ENCODE data around the gene TAAR8. TPM values are rescaled to one million over a fixed set of nuclear protein-coding genes. Genes with fewer than 3 reads are reported as not detected.
"Not testable (repeated sequence)": the region's sequence is repeated elsewhere in the genome, so short reads cannot be mapped to it uniquely, and the experiment has no call there.

Gene TAAR8
- total RNA-seq, 1 experiment from 2014 or later = not detected

DNA sequence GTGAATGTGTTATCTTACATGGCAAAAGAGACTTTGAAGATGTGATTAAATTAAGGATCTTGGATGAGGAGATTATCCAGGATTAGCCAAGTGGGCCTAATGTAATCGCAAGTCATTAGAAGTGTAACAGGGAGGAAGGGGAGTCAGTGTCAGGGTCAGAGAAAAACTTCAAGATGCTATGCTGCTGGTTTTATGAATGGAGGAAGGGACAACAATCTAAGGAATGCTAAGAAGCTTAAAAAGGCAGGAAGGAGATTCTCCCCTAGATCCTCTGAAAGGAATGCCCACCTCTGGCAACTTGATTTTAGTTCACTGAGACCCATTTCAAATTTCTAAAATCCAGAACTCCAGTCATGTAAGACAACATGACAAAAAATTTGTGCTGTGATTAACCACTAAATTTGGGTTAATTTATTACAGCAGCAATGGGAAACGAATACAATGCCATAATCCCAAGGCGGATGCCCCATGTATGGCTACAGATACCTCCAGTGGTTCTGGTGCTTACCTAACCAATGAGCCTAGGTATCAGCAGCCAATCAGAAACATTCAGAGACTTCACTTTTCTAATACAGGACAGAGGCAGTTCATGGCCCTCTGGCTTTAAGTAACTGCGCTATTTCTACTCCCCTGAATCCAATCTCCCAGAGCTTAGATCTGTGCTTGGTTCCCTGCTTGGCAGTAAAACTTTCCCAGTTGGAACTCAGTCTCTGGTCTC is 3.6 kb upstream of the TAAR8 start:
- Histone ChIP-seq H3K9me3 (ENCODE audit: insufficient read depth, low read depth) (no peaks in the 10 kb centered on the region), H2AFZ (no peak overlapping the region), H3K27me3 (ENCODE audit: insufficient read depth, low read depth) (no peaks in the 10 kb centered on the region), H3K79me2 (ENCODE audit: low read depth) (no peaks in the 10 kb centered on the region), H3K4me2 (no peak overlapping the region), H4K20me1 (ENCODE audit: insufficient read depth) (no peaks in the 10 kb centered on the region), H3K4me1 (replicated peaks; ENCODE audit: insufficient read depth) (no peaks in the 10 kb centered on the region), H3K36me3 (ENCODE audit: low read depth) (no peaks in the 10 kb centered on the region), H3K4me3 (no peak overlapping the region), H3F3A (ENCODE audit: insufficient read depth, low read depth) (no peaks in the 10 kb centered on the region), H3K9me2 (ENCODE audit: insufficient read depth) (no peaks in the 10 kb centered on the region), H3K27ac (no peak overlapping the region)
- no peak for TF ChIP-seq EZH2 (IDR thresholded peaks at IDR 0.05; ENCODE audit: low read depth)
- TF ChIP-seq, protein P1, sequence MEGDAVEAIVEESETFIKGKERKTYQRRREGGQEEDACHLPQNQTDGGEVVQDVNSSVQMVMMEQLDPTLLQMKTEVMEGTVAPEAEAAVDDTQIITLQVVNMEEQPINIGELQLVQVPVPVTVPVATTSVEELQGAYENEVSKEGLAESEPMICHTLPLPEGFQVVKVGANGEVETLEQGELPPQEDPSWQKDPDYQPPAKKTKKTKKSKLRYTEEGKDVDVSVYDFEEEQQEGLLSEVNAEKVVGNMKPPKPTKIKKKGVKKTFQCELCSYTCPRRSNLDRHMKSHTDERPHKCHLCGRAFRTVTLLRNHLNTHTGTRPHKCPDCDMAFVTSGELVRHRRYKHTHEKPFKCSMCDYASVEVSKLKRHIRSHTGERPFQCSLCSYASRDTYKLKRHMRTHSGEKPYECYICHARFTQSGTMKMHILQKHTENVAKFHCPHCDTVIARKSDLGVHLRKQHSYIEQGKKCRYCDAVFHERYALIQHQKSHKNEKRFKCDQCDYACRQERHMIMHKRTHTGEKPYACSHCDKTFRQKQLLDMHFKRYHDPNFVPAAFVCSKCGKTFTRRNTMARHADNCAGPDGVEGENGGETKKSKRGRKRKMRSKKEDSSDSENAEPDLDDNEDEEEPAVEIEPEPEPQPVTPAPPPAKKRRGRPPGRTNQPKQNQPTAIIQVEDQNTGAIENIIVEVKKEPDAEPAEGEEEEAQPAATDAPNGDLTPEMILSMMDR (conservative IDR thresholded peaks at IDR 0.05) = no peak
- ChIA-PET CTCF (no interaction called here), POLR2A (ENCODE audit: unreplicated experiment) (no interaction called here)
- no peak for DNase-seq
- intact Hi-C loops (cut with micrococcal nuclease; ENCODE audit: unreplicated experiment) = no loop called here
- BruUV-seq (replicated peaks) = no TSS peak

DNA sequence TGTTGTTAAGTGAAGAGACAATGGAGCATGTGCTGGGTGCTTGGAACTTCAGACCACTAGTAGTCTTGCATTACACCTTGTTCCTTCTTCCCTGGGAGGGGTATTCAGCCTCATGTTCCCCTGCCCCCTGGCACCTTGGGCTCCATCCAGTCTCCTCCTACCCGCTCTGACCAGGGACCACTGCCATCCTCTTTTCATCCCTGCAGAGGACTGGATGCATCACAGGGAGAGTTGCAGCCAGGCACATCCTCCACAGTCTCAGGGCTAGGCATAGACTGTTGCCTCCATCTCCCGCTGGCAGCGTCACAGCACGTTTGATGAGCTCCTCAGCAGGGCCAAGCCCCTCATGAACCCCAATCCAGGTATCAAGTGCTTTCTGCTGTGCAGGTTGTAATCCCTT is 1.3 kb upstream of the TAAR8 start:
- intact Hi-C loops (cut with micrococcal nuclease; ENCODE audit: unreplicated experiment) = no loop called here
- no peaks in the 10 kb centered on the region for H3K9me2 ChIP-seq (ENCODE audit: insufficient read depth)
- H3F3A ChIP-seq (ENCODE audit: insufficient read depth, low read depth) = no peaks in the 10 kb centered on the region
- no peaks in the 10 kb centered on the region for H3K4me1 ChIP-seq (replicated peaks; ENCODE audit: insufficient read depth)
- POLR2A ChIA-PET (ENCODE audit: unreplicated experiment) = no interaction called here
- no peak overlapping the region for H3K4me3 ChIP-seq
- TF ChIP-seq EZH2 (IDR thresholded peaks at IDR 0.05; ENCODE audit: low read depth) = no peak
- TF ChIP-seq, protein P1 (conservative IDR thresholded peaks at IDR 0.05) = no peak
- H4K20me1 ChIP-seq (ENCODE audit: insufficient read depth) = no peaks in the 10 kb centered on the region
- BruUV-seq (replicated peaks) = no TSS peak
- H3K27ac ChIP-seq = no peak overlapping the region
- no peaks in the 10 kb centered on the region for H3K36me3 ChIP-seq (ENCODE audit: low read depth)
- no peaks in the 10 kb centered on the region for H3K27me3 ChIP-seq (ENCODE audit: insufficient read depth, low read depth)
- no peak overlapping the region for H2AFZ ChIP-seq
- CTCF ChIA-PET = no interaction called here
- no peak for DNase-seq
- H3K4me2 ChIP-seq = no peak overlapping the region
- 0 out of 2 replicates have a peak, but pooled peaks cover 4% of the 10 kb centered on the region for H3K9me3 ChIP-seq (ENCODE audit: insufficient read depth, low read depth)
- H3K79me2 ChIP-seq (ENCODE audit: low read depth) = no peaks in the 10 kb centered on the region

DNA sequence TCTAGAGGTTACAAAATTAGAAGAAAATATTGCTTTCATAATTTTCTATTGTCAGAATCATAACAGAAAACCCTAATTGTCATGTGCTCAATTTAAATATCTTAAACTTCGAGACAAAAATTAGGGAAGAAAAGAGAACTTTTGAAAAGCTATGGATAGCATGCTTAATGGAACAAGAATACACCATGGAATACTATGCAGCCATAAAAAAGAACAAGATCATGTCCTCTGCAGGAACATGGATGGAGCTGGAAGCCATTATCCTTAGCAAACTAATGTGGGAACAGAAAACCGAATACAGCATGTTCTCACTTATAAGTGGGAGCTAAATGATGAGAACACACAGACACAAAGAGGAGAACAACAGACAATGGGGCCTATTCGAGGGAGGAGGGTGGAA is 7.6 kb downstream of the TAAR8 start:
- H4K20me1 ChIP-seq (ENCODE audit: insufficient read depth); POLR2A ChIA-PET (ENCODE audit: unreplicated experiment); H3K36me3 ChIP-seq (ENCODE audit: low read depth); DNase-seq; BruUV-seq (replicated peaks); H3K79me2 ChIP-seq (ENCODE audit: low read depth); H3K9me2 ChIP-seq (ENCODE audit: insufficient read depth); H3F3A ChIP-seq (ENCODE audit: insufficient read depth, low read depth); intact Hi-C loops (cut with micrococcal nuclease; ENCODE audit: unreplicated experiment); H3K27me3 ChIP-seq (ENCODE audit: insufficient read depth, low read depth); H3K4me2 ChIP-seq; H3K9me3 ChIP-seq (ENCODE audit: insufficient read depth, low read depth); H3K4me1 ChIP-seq (replicated peaks; ENCODE audit: insufficient read depth); H2AFZ ChIP-seq; H3K4me3 ChIP-seq; CTCF ChIA-PET; H3K27ac ChIP-seq: not testable (repeated sequence)

DNA sequence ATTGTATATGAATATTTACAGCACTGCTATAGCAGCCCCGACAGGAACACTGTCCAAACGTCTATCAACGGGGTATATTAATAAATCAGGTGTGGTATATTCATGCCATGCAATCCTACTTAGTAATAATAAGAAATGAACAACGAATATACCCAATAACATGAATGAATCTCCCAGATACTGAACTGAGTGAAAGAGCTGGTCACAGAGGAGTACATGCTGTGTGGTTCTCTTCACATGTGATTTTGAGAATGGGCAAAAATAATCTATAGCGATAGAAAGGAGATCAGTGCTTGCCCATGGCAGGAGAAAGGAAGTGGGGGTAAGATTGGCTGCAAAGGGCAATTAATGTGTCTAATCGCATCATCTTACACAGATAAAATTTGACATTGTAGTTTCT is 13.9 kb downstream of the TAAR8 start:
- ChIA-PET POLR2A (ENCODE audit: unreplicated experiment) (interaction anchor here (0.6 kb wide), 1 partner anchor 18 kb away, joined by 3 read pairs; no protein-coding TSS in a partner anchor), CTCF (no interaction called here)
- H4K20me1 ChIP-seq (ENCODE audit: insufficient read depth) = no peaks in the 10 kb centered on the region
- BruUV-seq (replicated peaks) = no TSS peak
- H3K4me2 ChIP-seq = no peak overlapping the region
- peaks cover 4% of the 10 kb centered on the region; the same call in 1 of the 2 replicates for H3K9me3 ChIP-seq (ENCODE audit: insufficient read depth, low read depth)
- H3K79me2 ChIP-seq (ENCODE audit: low read depth) = no peaks in the 10 kb centered on the region
- no peak for DNase-seq
- TF ChIP-seq, protein P1 (conservative IDR thresholded peaks at IDR 0.05) = no peak
- no peak for TF ChIP-seq EZH2 (IDR thresholded peaks at IDR 0.05; ENCODE audit: low read depth)
- H3K27me3 ChIP-seq (ENCODE audit: insufficient read depth, low read depth) = no peaks in the 10 kb centered on the region
- no peaks in the 10 kb centered on the region for H3K36me3 ChIP-seq (ENCODE audit: low read depth)
- no peaks in the 10 kb centered on the region for H3F3A ChIP-seq (ENCODE audit: insufficient read depth, low read depth)
- H3K9me2 ChIP-seq (ENCODE audit: insufficient read depth) = no peaks in the 10 kb centered on the region; the same call in 1 of the 2 replicates
- H3K27ac ChIP-seq = no peak overlapping the region
- intact Hi-C loops (cut with micrococcal nuclease; ENCODE audit: unreplicated experiment) = no loop called here
- H3K4me1 ChIP-seq (replicated peaks; ENCODE audit: insufficient read depth) = no peaks in the 10 kb centered on the region
- no peak overlapping the region for H2AFZ ChIP-seq
- H3K4me3 ChIP-seq = no peak overlapping the region
